Suppressor macrophage treated with lipopolysaccharide for 1 hour (primary cell): ENCODE measurements around the gene IQSEC1.

Experiments
- DNase-seq, 3 donors: peaks; one replicate each; pipeline ENCODE4 v3.0.0-alpha.2; 2020 to 2022

Gene IQSEC1

DNA sequence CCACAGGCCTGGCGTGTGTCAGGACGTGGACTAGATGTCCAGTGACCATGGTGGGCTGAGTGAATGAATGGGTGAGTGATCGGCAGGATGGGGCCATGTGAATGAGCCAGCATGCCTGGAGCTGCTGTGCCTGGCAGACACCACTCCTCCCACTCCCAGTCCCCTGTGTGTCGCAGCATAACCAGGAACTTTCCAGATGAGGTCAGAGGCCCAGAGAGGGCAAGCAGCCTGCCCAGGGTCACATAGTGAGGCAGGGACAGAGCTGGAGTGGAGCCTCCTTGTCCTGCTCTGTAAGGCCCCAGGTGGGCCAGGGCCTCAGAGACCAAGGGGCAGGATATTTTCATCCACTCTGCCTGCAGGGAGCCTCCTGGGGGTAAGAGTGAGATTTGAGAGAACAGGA lies 6.4 kb downstream of the IQSEC1 start:
- peak; percentile 46 to 67 (median 67) for DNase-seq

DNA sequence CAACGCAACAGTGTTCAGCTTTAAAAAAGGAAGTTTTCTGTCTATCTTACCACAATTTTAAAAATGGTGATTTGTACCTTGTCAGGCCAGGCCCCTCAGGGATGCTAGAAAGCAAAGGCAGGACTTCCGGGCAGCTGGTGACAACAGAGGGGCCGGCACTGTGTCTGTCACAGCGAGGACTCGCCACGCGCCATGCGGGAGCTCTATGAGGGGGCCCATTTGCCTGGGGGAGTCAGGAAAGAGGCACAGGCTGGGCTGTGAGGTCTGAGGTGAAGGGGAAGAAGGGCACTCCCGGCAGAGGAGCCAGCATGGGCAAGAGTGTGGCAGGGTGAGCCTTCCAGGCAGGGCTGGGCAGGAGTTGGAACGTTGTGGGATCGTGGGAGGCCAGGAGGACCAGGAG lies 7.0 kb downstream of the IQSEC1 start:
- no peak for DNase-seq

DNA sequence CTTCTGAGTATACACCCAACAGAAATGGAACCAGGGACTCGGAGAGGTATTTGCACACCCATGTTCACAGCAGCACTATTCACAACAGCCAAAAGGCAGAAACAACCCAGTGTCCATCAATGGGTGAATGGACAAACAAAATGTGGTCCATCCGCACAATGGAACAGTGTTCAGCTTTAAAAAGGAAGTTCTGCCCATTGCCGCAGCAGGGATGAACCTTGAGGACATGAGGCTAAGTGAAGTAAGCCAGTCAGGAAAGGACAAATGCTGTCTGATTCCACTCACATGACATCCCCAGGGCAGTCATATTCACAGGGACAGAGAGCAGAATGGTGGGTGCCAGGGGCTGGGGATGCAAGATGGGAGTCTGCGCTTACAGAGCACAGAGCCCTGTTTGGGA lies 7.5 kb downstream of the IQSEC1 start:
- DNase-seq, result no peak

DNA sequence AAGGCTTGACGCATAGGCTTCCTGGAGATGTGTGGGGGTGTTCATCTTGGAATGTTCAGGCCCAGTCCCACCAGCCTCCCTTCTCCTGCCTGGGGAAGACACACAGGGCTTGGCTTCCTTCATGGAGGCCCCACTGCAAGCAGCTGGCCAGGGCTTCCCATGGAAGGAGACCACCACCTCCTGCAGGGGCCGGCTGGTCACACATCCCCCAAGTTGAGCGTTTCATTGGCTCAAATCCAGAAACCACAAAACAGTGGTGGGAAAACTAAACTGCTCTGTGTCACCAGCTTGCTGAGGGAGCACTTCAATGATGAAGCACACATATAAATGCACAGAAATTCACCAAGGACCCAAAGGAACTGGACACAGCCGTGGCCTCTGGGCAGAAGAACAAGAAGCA lies 8.3 kb downstream of the IQSEC1 start:
- DNase-seq, result no peak

DNA sequence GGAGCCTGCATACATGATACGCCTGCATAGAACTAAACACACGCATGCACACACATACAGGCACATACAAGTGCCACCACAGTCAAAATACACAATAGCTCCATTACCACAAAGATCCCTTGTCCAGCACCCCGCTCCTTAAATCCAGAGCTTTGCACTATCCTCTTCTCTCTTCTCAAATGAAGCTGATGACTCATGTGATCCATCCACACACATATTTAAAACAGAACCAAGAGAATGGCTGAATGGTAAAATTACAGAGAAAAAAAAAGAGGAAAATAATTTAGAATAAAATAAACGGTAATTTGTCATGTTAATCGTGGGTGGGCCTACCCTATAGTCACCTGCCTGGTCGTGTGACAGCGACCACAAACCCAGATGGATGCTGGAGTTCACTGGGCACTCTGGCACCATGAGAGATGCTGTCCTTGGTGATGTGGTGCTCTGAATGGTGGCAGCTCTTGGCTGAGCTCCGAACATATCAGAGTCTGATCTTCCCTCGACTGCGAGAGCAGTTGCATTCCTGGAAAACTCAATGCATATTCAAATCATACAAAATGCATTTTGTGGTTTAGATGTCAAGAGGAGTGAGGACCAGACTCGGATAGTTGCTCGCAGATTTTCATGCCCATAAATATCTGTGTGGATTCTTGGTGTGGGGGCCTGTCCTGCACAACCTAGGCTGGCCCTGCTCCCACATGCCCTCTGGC lies 8.9 kb downstream of the IQSEC1 start:
- no peak for DNase-seq

DNA sequence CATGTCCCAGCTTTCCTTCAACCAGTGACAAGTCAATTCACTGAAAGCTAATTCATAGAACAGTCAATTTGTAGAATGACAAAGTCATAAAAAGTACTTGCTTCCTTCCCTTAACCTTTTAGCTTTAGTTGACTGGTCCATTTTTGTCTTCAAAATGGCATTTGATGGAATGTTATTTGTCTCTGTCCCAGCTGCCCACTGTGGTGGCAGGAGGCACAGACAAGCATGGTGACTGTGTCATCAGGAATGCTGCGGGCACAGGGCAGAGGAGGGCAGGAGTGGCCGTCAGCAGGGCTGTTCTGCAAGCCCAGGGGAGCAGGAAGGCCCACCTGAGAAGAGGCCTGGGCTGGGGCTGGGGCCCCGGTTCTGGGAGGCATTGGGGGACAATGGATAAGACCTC lies 10.0 kb downstream of the IQSEC1 start:
- DNase-seq, result no peak

DNA sequence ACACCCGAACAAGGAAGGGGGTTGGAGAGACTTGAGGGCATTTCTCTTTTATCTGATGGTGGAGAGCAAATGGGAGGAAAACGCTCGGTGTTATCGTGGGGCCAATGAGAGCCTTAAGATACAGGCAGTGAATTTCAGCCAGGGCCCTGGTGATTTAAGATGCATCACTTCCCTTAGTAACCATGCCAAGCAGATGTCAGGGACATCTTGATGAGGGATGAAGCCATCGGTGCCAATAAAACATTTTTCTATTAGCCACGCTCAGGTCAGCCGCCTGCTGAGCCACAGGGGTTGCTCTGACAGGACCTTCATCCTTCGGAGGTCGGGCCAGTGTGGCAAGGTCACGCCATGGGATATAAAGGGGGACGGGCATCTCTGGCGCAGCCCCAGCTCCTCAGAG lies 10.6 kb downstream of the IQSEC1 start:
- DNase-seq, result no peak

DNA sequence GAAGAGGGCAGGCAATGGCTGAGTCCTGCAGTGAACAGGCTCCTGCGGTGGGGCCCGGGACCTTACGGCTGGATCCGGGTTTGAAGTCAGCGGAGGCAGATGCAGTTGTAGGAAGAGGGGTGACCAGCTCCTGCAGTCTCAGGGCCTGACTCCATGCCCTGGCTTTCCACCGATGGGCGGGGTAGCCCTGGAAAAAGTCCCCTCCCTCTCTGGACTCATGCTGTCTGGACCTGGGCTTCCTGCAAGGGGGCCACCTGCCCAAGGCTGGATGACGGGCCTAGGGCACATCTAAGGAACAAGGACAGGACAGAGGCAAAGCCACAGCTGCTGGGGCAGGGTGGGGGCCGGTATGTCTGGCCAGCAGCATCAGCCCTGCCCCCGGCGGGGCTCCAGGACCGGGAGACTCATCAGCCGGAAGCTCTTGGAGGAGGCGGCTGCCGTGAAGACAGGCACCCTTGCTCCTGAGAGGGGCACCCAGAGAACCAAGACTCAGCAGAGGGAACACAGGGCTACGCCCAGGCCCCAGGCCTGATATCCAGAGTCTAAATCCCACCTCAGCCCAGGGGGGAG lies 12.8 kb downstream of the IQSEC1 start:
- DNase-seq, result no peak

DNA sequence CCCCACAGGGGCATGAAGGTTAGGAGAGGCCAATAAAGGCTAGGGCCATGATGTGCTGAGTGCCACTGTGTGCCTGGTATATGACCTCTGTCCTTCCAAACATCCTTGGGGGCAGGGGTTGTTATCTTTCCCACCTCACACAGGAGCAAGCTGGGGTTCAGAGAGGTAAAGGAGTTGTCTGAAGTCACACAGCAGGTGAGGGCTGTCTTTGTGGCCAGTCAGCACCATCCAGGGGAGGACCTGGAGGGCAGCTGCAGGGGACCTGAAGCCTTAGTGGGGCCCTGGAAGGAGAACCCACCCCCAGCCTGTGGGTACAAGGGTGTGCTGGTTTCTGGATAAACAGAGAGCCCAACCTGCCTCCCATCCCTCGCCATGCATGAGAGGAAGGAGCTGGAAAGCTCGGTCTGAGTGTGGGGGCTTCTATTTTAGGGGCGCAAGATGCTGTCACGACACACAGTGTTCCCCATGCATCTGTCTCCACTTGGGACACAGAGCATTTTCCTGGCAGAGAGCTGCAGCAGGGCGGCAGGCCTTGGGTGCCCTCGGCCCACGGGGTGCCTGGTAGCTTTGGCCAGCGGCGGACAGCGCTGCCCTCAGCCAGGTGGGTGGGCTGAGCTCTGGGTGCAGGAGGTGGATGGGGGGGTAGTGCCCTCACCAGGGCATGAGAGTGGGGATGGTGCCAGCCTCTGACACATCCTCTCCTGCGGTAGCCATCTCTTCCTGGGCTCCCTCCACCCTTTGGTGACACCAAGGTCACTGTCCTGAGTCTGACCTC lies 14.7 kb downstream of the IQSEC1 start:
- no peak for DNase-seq

DNA sequence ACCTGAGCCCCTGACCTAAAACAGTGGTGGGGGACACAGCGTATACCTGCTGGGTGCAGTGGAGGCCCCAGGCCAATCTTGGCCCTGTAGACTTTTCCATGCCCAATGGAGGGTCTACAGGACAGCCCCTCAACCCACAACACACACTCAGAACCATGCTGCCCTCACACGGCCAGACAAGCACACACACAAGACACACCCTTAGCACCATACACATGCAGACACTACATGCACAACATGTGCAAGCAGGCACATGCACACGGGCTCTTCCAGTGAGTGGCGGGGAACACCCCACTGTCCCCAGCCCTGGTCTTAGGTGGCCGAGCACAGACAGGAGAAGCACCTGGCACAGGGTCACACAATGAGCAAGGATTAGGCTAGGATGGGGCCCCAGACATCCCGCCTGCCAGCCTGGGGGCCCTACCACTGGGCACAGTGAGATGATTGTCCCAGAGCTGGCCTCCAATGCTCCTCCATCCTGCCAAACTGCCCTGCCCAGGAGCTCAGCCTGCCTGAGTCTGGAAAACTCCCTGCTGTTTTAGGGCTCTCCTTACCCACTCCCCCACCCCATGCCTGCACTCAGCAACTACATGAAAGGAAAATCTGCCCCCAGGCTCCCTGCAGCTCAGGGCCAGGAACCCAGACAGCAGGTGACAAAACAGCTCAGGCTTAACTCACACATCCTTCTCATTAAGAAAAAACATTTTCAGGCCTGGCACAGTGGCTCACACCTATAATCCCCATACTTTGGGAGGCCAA lies 15.8 kb downstream of the IQSEC1 start:
- no peak for DNase-seq

DNA sequence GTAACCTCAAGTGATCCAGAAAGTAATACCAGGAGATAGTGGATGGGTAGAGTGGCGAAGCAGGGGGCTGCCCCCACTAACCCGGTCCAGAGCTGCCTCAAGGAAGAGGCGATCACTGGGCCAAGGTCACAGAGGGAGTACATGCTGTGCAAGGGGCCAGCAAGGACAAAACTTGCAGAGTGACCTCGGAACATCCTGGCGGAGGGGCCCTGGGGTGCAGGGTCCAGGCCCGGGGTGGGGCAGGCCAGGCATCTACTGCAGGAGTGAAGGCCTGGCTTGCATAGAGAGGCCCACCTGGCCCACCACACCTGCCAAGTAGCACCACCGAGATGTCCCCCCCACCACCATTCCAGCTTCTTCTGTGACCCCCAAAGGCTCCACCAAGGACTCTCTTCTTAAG lies 17.6 kb downstream of the IQSEC1 start:
- no peak for DNase-seq

DNA sequence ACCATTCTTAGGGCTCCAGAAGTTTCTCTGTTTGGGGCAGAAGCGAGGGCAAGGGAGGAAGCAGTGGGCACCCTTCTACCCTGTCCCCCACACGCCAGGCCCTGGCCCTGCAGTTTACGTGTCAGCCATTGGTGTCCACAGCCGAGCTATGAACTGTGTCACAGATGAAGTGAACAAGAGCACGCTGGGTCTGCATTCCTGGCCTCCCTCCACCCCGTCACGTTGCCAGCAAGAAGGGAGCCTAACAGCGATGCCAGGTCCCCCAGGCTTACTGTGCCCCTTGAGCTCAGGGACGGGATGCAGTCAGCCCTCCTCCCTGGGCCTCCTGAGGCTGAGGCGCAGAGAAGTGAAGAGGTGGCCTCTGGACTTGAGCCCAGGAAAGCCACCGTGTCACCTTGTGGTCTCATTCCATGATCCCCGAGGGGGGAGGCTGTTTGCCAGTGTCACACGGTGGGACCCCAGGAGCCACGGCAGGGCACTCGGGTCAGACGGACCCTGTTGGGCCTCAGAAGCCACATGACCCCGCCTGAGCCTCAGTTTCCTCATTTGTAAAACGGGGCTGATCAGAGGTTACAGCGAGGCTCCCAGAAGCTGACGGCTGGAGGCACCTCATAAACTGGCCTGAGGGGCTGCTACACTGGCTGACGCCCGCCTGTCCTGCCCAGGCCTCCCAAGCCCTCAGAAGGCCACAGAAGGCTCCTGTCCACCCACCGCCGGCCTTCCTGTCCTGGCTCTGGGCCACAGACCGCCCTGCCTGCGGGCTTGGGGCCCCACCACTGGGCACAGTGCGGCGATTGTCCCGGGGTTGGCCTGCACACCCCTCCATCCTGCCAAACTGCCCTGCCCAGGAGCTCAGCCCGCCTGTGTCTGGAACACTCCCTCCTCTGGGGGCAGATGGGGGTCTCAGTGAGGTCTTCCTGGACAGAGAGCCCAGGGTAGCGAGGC lies 18.6 kb downstream of the IQSEC1 start:
- no peak for DNase-seq

DNA sequence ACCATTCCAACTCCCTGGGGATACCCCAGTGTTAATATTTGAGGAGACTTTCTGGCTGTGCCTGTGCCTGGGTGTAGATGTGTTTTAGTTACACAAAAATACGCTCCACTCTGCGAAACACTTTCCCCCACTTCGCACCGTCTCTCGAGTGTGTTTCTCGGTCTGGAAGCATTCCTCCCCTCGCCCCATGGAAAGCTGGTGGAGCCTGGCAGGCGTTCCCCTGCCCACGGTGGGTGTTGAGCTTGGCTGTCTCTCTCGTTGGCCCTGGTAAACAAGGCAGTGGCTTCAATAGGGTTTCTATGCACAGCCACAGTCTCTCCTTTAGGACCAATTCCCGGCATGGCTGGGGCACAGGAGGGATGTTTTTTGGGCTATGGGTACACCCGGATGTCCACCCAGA lies 19.3 kb downstream of the IQSEC1 start:
- DNase-seq, result no peak

DNA sequence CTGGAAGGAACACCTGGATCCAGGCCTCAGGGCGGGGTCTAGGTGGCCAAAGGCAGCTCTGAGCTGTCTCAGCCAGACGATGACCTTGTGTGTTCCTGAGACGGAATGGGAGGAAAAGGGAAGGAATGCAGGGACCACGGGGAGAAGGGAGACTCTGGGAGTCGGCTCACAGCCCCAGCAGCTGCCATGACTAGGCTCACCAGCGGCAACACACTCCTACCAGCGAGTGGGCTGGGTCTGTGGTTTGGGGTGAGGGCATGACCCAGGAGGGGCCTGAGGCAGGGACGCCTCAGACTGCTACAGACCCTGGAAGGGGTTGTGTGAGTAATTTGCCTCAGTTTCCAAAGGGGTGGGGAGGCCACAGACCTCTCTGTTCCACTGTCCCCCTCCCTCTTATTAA lies 19.8 kb downstream of the IQSEC1 start:
- DNase-seq, result no peak

DNA sequence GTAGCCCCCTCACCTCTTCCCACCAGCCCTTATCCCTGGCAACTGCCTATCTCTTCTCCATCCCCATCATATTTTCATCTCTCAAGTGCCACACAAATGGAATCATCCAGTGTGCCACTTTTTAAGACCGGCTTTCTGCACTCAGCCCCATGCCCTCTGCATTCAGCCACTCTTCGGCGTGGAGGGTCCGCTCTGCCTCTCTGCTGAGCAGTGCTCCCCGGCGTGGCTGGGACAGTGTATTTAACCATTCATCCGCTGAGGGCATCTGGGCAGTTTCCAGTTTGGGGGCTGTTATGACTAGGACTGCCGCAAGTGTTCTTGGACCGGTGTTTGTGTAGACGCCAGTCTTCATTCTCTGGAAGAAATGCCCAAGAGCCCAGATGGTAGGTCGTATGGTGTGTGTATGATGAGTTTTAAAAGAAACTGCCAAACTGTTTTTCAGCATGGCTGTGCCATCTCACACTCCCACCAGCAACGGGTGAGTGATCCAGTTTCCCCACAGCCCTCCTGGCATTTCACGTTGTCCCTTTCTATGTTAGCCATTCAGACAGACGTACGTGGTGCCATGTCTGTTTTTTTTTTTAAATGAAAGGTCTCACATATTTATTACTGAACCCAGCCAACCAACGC lies 20.9 kb downstream of the IQSEC1 start:
- DNase-seq, result no peak

DNA sequence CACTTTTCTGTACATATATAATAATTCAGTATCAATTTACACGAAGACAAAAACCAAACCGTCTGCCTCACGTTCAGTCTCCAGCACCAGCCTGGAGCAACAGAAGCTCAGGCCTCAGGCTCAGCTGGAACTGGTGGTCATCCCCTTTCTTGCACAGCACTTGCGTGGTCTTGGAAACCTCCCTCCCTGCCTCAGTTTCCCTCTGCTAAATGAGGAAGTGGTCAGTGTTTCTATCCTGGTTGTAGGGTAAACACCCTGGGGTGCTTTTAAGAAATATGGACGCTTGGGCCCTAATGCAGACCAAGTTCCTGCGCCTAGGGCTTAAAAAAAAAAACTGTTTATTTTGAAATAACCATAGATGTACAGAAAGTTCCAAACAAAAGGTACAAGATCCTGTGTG lies 21.6 kb downstream of the IQSEC1 start:
- no peak for DNase-seq

DNA sequence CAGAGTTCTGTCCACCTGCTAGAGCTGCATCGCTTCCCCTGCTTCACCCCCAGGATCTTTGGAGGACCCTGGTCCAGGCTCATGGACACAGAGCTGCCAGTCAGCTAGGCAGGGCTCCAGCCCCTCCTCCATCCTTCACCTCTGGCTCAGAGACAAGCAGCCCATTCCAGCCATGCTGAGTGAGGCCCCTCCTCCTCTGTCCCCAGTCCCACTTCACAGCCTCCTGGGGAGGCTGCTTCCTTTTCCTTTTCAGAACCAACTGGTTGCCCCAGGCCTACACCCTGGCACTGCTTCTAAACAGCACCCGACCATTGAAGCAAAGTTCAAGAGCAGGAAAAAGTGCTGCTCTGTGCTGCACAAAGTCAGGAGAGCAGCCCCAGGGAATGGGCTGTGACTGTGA lies 22.2 kb downstream of the IQSEC1 start:
- no peak for DNase-seq

DNA sequence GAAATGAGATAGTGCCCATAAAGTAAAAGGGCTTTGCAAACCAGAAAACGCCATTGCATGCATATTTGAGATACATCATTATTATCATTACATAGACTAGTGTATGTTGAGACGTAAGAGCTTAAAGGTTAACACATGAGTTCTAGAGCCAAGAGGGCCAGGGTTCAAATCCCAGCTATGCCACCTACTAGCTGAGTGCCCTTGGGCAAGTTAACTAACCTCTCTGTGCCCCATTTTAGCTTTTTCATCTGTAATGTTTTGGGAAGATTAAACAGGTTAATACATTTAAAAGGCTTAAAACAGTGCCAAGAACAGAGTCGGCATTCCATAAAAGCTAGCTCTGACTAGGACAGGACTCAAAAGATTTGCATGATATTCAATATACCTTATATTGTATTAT lies 22.8 kb downstream of the IQSEC1 start:
- DNase-seq, result no peak

DNA sequence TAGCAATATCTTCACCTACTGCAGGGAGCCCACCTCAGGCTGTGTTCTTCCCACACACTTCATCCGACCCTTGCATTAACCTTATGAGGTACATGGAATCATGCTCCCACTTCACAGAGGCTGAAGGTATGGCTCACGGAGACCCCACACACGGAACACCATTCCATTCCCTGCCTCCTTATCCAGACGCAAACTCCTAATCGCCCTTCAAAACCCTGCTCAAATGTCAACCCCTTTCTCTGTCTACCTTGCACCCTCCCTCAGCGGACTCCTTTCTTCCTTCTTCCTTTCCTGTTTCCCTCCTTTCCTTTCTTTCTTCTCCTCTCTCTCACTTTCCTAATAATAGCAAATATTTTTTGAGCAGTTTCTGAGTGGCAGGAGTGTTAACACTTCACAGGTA lies 23.8 kb downstream of the IQSEC1 start:
- DNase-seq, result no peak

DNA sequence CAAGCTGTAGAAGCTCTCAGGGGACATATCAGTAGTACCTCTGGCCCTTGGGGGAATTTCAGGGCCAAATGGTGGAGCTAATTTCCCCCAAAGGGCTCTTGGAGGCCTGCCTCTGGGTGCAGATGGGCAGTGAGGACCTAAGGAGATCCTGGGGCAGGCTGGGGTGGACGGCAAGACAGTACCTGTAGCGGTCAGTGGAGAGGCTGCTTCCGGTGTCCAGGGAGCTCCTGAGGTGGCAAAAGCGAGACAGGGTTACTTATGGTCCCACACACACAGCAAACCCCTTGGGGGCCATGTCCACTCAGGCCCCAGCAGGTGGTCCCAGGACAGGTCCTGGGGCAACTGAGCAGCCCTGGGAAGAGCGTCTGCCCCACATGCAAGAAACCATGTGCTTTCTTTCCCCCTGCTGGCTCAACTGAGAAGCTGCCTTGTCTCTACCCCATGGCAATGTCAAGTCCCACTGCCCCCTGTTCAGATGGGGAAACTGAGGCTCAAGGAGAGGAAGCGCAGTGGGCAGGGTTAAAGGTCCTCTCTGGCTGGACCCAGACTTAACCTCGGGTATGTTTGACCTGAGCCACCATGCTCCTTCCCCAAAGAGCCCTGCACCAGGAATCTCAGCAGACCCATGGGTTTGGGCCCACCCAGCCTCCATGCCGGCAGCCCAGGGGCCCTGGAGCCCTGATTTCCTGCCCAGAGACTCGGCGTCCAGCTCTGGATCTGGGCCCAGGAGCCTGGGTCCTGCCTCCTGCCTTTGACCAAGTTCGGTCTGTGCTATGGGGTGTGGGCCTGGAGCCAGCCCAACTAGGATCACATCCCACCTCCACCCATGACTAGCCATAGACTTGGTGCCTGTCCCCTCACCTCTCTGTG lies 25.7 kb downstream of the IQSEC1 start:
- peak in 1 of 3 donors; percentile 25 for DNase-seq
